ENCODE results near the gene GIT2. TPM values are rescaled to one million over a fixed set of nuclear protein-coding genes. Genes with fewer than 3 reads are reported as not detected.

Gene GIT2
- total RNA-seq, 1 donor from 2014 or later = 43.0 TPM

- TF ChIP-seq POLR2AphosphoS5 (IDR thresholded peaks at IDR 0.05; ENCODE audit: insufficient read depth in 1 of 2, low read depth in 1 of 2) = no peak
- no peak for TF ChIP-seq CTCF (IDR thresholded peaks at IDR 0.05)
- no peak for TF ChIP-seq POLR2A (IDR thresholded peaks at IDR 0.05)
- no peak overlapping the region for H3K27ac ChIP-seq
- H3K9me3 ChIP-seq = no peaks in the 10 kb centered on the region
- DNase-seq (ENCODE audit: extremely low spot score in 2 of 2) = no peak
- no peak overlapping the region for H3K4me3 ChIP-seq
- no peaks in the 10 kb centered on the region for H3K27me3 ChIP-seq
- intact Hi-C loops (cut with DNase I) = no loop called here
- peaks cover 0 to 43% of the 10 kb centered on the region in 2 donors for H3K36me3 ChIP-seq
- H3K4me1 ChIP-seq = peaks cover 12% of the 10 kb centered on the region
Measured at GRCh38 chr12:109950625-109951024, 45.5 kb downstream of the GIT2 start.

DNA sequence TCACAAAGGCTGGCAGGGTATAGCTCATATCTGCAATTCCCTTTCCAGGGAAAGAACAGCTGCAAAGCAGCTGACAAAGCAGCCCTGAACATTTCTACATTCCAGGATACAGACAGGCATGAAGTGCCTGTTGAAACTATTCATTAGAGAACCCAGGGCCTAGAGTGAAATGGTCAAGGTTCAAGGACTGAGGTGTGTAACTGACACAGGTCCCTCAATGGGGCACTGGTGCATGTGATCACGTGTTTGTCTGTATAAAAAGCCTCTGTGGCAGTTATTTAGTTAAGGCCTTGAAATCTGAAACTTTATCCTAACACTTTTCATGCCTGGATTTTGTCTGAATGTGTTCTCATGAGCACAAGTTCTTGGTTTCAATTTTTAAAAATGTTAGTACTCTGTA is 47.1 kb downstream of the GIT2 start:
- DNase-seq (ENCODE audit: extremely low spot score in 2 of 2) = no peak
- Histone ChIP-seq H3K27ac (no peak overlapping the region), H3K9me3 (no peaks in the 10 kb centered on the region), H3K4me3 (no peak overlapping the region), H3K4me1 (peaks cover 12% of the 10 kb centered on the region), H3K36me3 (peaks cover 0 to 36% of the 10 kb centered on the region in 2 donors), H3K27me3 (no peaks in the 10 kb centered on the region)
- TF ChIP-seq POLR2A (IDR thresholded peaks at IDR 0.05) = no peak
- intact Hi-C loops (cut with DNase I) = no loop called here

DNA sequence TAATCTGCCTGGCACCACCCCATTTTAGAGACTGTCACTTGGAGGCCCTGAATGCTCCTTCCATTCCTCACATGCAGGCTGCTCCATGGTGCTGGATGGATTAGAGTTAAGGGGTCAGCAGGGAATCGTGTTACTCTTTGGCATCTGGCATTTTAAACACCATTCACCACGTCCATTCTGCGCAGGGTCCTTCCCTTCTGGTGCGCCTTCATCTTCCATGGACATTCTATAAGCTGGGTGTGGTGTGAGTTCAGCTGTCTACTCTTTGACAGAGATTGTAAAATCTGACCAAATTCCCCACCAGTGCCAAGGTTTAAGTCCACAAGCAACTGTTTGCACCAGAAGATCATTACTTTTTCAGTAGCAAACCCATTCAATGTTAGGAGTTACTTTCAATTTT is 47.8 kb downstream of the GIT2 start:
- no peak overlapping the region for H3K27ac ChIP-seq
- peaks cover 0 to 29% of the 10 kb centered on the region in 2 donors for H3K36me3 ChIP-seq
- intact Hi-C loops (cut with DNase I) = no loop called here
- no peak overlapping the region for H3K4me3 ChIP-seq
- H3K9me3 ChIP-seq = no peaks in the 10 kb centered on the region
- TF ChIP-seq CTCF (IDR thresholded peaks at IDR 0.05) (no peak), POLR2AphosphoS5 (IDR thresholded peaks at IDR 0.05; ENCODE audit: insufficient read depth in 1 of 2, low read depth in 1 of 2) (no peak), POLR2A (IDR thresholded peaks at IDR 0.05) (no peak)
- no peaks in the 10 kb centered on the region for H3K27me3 ChIP-seq
- no peak for DNase-seq (ENCODE audit: extremely low spot score in 2 of 2)
- peaks cover 12% of the 10 kb centered on the region for H3K4me1 ChIP-seq

- Histone ChIP-seq H3K27ac (no peak overlapping the region), H3K4me1 (peaks cover 12% of the 10 kb centered on the region), H3K4me3 (no peak overlapping the region), H3K9me3 (no peaks in the 10 kb centered on the region), H3K36me3 (peaks cover 0 to 24% of the 10 kb centered on the region in 2 donors), H3K27me3 (no peaks in the 10 kb centered on the region)
- TF ChIP-seq POLR2AphosphoS5 (IDR thresholded peaks at IDR 0.05; ENCODE audit: insufficient read depth in 1 of 2, low read depth in 1 of 2) = no peak
- TF ChIP-seq CTCF (IDR thresholded peaks at IDR 0.05) = no peak
- TF ChIP-seq POLR2A (IDR thresholded peaks at IDR 0.05) = no peak
- intact Hi-C loops (cut with DNase I) = no loop called here
- DNase-seq (ENCODE audit: extremely low spot score in 2 of 2) = no peak
Measured at GRCh38 chr12:109947521-109947920, 48.6 kb downstream of the GIT2 start.

DNA sequence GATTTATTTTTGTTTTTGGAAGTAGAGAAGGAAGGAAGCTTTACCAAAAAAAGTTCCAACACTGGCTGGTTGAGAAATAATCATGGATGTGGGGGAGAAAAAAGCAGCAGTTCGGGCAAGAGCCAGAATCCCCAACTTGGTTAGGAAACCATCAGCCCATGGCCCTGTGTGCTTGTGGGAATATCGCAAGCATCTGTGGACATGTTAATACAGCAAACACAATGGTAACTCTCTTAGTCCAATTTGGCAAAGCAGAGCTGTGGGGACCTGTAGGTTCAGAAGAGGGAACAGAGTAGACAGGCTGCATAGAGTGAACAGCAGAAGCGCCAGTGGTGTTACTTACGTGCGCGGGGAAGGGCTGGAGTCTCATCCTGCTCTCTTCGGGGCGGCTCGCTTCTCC is 49.3 kb downstream of the GIT2 start:
- Histone ChIP-seq H3K27ac (no peak overlapping the region), H3K27me3 (no peaks in the 10 kb centered on the region), H3K4me1 (peaks cover 12% of the 10 kb centered on the region), H3K9me3 (no peaks in the 10 kb centered on the region), H3K4me3 (no peak overlapping the region), H3K36me3 (peaks cover 0 to 18% of the 10 kb centered on the region in 2 donors)
- no peak for DNase-seq (ENCODE audit: extremely low spot score in 2 of 2)
- intact Hi-C loops (cut with DNase I) = no loop called here
- no peak for TF ChIP-seq POLR2AphosphoS5 (IDR thresholded peaks at IDR 0.05; ENCODE audit: insufficient read depth in 1 of 2, low read depth in 1 of 2)
- no peak for TF ChIP-seq POLR2A (IDR thresholded peaks at IDR 0.05)
- TF ChIP-seq CTCF (IDR thresholded peaks at IDR 0.05) = no peak

- no peak for TF ChIP-seq POLR2A (IDR thresholded peaks at IDR 0.05)
- no peak for TF ChIP-seq POLR2AphosphoS5 (IDR thresholded peaks at IDR 0.05; ENCODE audit: insufficient read depth in 1 of 2, low read depth in 1 of 2)
- TF ChIP-seq CTCF (IDR thresholded peaks at IDR 0.05) = no peak
- no peak for DNase-seq (ENCODE audit: extremely low spot score in 2 of 2)
Measured at GRCh38 chr12:109946505-109946904, 49.7 kb downstream of the GIT2 start.

More at GRCh38 chr12:109946505-109946904, 49.7 kb downstream of the GIT2 start:
- intact Hi-C loops (cut with DNase I) = no loop called here
- H3K4me1 ChIP-seq = peaks cover 12% of the 10 kb centered on the region
- no peak overlapping the region for H3K4me3 ChIP-seq
- no peaks in the 10 kb centered on the region for H3K27me3 ChIP-seq
- no peaks in the 10 kb centered on the region for H3K9me3 ChIP-seq
- no peak overlapping the region for H3K27ac ChIP-seq
- H3K36me3 ChIP-seq = peaks cover 0 to 14% of the 10 kb centered on the region in 2 donors
